Measurements from ENCODE around the gene EIF4E. TPM values are rescaled to one million over a fixed set of nuclear protein-coding genes. Genes with fewer than 3 reads are reported as not detected.
"Not testable (repeated sequence)": the region's sequence is repeated elsewhere in the genome, so short reads cannot be mapped to it uniquely, and the experiment has no call there.

The EIF4E gene
- total RNA-seq, 6 donors from 2014 or later, result 20.8 to 109 (median 59.5) TPM

DNA sequence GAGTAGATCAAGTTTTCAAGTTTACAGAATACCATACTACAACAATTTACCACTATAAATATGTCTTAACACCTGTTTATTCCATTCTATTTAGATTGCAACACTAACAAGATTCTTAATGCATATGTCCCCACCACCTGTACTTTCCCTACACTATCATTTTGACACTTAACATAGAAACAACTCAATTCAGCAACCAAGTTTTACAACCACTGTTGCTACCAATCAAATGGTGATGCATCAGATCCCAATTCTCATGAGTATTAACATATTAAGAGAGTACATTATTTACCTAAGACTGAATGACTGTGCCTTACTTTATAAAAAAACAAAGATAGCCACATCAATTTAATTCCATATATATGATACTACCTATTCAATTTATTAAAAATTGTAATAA, 49.4 kb downstream of the EIF4E start:
- Histone ChIP-seq H3K4me3 (no peak overlapping the region), H3K4me1 (no peaks in the 10 kb centered on the region), H3K27me3 (no peaks in the 10 kb centered on the region), H3K36me3 (peaks cover 2 to 39% (median 8%) of the 10 kb centered on the region in 4 donors), H3K27ac (no peak overlapping the region), H3K9me3 (no peaks in the 10 kb centered on the region)
- ATAC-seq (ENCODE audit: low FRiP score in 2 of 2) (no peak), DNase-seq (no peak)
- TF ChIP-seq POLR2A (IDR thresholded peaks at IDR 0.05) (no peak), EP300 (IDR thresholded peaks at IDR 0.05) (no peak), POLR2AphosphoS5 (IDR thresholded peaks at IDR 0.05) (no peak)
- TF ChIP-seq, protein P1, sequence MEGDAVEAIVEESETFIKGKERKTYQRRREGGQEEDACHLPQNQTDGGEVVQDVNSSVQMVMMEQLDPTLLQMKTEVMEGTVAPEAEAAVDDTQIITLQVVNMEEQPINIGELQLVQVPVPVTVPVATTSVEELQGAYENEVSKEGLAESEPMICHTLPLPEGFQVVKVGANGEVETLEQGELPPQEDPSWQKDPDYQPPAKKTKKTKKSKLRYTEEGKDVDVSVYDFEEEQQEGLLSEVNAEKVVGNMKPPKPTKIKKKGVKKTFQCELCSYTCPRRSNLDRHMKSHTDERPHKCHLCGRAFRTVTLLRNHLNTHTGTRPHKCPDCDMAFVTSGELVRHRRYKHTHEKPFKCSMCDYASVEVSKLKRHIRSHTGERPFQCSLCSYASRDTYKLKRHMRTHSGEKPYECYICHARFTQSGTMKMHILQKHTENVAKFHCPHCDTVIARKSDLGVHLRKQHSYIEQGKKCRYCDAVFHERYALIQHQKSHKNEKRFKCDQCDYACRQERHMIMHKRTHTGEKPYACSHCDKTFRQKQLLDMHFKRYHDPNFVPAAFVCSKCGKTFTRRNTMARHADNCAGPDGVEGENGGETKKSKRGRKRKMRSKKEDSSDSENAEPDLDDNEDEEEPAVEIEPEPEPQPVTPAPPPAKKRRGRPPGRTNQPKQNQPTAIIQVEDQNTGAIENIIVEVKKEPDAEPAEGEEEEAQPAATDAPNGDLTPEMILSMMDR (IDR thresholded peaks at IDR 0.05), result no peak

DNA sequence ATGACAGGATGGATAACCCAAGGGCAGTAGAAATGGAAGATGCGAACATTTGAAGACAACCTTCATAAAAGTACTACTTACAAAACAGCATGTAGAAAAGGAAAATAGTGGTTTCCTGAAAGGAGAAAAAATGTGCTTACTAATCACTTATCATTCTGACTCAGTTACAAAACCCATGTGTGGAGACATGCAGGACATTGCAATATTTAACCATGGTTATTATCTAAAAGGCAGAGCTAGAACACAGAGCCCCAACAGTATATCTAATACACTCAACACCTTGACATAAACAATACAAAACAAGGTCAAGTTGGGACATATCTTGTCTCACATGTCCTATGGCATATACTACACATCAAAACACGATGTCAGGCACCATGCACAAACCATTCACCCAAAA, 55.9 kb downstream of the EIF4E start:
- 84 to 90% methylated on average over 2 of the region's 2 CpGs for WGBS, 2 donors
- Histone ChIP-seq H3K4me3 (no peak overlapping the region), H3K9me3 (no peaks in the 10 kb centered on the region), H3K27me3 (no peaks in the 10 kb centered on the region), H3K4me1 (no peaks in the 10 kb centered on the region), H3K36me3 (peaks cover 0 to 2% (median 0%) of the 10 kb centered on the region in 4 donors), H3K27ac (no peak overlapping the region)
- TF ChIP-seq POLR2A (IDR thresholded peaks at IDR 0.05) (no peak), EP300 (IDR thresholded peaks at IDR 0.05) (no peak)
- DNase-seq, result no peak
- no peak for ATAC-seq (ENCODE audit: low FRiP score in 2 of 2)

DNA sequence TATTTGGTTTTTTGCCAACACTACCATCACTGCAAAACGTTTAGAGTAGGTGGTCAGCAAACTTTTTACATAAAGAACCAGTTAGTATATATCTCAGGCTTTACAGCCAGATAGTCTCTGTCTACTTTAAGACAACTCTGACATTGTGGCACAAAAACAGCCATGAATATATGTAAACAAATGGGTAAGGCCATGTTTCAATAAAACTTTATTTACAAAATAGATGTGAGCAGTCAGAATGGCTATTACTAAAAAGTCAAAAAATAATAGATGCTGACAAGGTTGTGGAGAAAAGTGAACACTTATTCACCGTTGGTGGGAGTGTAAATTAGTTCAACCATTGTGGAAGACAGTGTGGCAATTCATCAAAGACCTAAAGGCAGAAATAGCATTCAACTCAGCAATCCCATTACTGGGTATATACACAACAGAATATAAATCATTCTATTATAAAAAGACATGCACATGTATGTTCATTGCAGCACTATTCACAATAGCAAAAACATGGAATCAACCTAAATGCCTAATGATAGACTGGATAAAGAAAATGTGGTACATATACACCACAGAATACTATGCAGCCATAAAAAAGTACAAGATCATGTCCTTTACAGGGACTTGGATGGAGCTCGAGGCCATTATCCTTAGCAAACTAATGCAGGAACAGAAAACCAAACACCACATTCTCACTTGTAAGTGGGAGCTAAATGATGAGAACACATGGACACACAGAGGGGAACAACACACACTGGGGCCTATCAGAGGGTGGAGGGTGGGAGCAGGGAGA, 56.6 kb downstream of the EIF4E start:
- not testable (repeated sequence) for H3K9me3 ChIP-seq; DNase-seq; H3K36me3 ChIP-seq; ATAC-seq (ENCODE audit: low FRiP score in 2 of 2); H3K4me1 ChIP-seq; H3K27me3 ChIP-seq; H3K4me3 ChIP-seq; H3K27ac ChIP-seq
- WGBS, 2 donors, result 70 to 71% methylated on average over 3 of the region's 3 CpGs

DNA sequence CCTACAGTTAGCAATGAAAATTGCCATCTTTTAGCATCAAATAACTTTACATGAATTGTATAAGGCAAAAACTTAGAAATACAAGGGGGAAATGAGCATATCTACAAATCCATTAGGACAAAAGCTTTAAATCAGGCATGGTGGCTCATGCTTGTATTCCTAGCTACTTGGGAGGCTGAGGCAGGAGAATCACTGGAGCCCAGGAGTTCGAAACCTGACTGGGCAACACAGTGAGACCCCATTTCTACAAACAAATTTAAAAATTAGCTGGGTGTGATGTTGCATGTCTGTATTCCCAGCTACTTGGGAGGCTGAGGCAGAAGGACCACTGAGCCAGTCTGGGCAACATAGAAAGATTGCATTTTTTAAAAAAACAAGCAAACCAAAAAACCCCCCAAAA, 61.3 kb downstream of the EIF4E start:
- ATAC-seq (ENCODE audit: low FRiP score in 2 of 2), result no peak
- H3K9me3 ChIP-seq, result no peaks in the 10 kb centered on the region
- DNase-seq, result no peak
- no peak overlapping the region for H3K4me3 ChIP-seq
- H3K27me3 ChIP-seq, result no peaks in the 10 kb centered on the region
- no peaks in the 10 kb centered on the region for H3K4me1 ChIP-seq
- TF ChIP-seq POLR2AphosphoS5 (IDR thresholded peaks at IDR 0.05) (no peak), EP300 (IDR thresholded peaks at IDR 0.05) (no peak), POLR2A (IDR thresholded peaks at IDR 0.05) (no peak)
- TF ChIP-seq, protein P1 (IDR thresholded peaks at IDR 0.05), result no peak
- H3K36me3 ChIP-seq, result no peaks in the 10 kb centered on the region
- H3K27ac ChIP-seq, result no peak overlapping the region
- 91 to 95% methylated on average over 1 of the region's 1 CpG for WGBS, 2 donors

DNA sequence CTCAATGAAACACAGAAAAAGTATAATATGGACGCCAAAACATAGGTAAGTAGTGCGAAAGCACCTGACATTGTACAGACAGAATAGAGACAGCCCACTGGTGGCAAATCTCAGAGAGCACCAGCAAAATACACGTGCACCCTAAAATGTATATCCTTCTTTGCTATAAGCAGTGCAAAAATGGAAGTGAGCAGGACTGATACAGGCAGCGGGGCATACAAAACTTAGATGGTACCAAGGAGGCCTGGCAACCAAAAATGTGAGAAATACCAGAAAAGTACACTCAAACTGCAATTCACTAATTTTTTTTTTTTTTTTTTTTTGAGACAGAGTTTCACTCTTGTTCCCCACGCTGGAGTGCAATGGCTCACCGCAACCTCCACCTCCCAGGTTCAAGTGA, 63.9 kb downstream of the EIF4E start:
- Histone ChIP-seq H3K9me3 (no peaks in the 10 kb centered on the region), H3K27me3 (no peaks in the 10 kb centered on the region), H3K4me3 (no peak overlapping the region), H3K4me1 (no peaks in the 10 kb centered on the region), H3K36me3 (no peaks in the 10 kb centered on the region), H3K27ac (no peak overlapping the region)
- DNase-seq, result no peak
- no peak for ATAC-seq (ENCODE audit: low FRiP score in 2 of 2)
- 89 to 96% methylated on average over 6 of the region's 6 CpGs for WGBS, 2 donors
- TF ChIP-seq POLR2A (IDR thresholded peaks at IDR 0.05) (no peak), POLR2AphosphoS5 (IDR thresholded peaks at IDR 0.05) (no peak), EP300 (IDR thresholded peaks at IDR 0.05) (no peak)
- TF ChIP-seq, protein P1 (IDR thresholded peaks at IDR 0.05), result no peak

DNA sequence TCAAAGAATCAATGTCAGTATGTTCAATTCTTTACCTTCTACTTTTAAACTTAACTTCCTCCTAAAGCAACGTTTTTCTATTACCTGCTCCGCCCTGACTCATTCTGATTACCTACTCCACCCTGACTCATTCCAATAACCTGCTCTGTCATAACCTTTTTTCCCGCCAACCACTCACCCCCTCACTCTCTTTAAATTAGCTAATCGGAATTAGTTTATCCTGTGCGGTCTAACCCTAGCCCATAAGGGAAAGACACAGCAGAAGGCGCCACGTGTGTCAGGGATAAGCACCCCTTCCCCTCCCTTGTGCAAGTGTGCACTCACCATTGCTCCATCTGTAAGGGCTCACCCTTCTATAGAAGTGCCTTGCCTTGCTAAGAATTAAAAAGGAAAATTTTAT, 64.4 kb downstream of the EIF4E start:
- no peak overlapping the region for H3K27ac ChIP-seq
- H3K36me3 ChIP-seq, result no peaks in the 10 kb centered on the region
- H3K4me3 ChIP-seq, result no peak overlapping the region
- no peaks in the 10 kb centered on the region for H3K27me3 ChIP-seq
- ATAC-seq (ENCODE audit: low FRiP score in 2 of 2) (no peak), DNase-seq (no peak)
- TF ChIP-seq, protein P1 (IDR thresholded peaks at IDR 0.05), result no peak
- no peak for TF ChIP-seq POLR2A (IDR thresholded peaks at IDR 0.05)
- no peaks in the 10 kb centered on the region for H3K9me3 ChIP-seq
- no peaks in the 10 kb centered on the region for H3K4me1 ChIP-seq
- 83 to 86% methylated on average over 7 of the region's 7 CpGs for WGBS, 2 donors

Measured in upper lobe of left lung (tissue), 6 donors.